H1 (cell line): ENCODE measurements around the gene INPP5F. TPM values are rescaled to one million over a fixed set of nuclear protein-coding genes. Genes with fewer than 3 reads are reported as not detected.

ENCODE experiments used
- RAD21 ChIP-seq, 2 experiments: IDR thresholded peaks in 1 of 2; conservative IDR thresholded peaks in 1 of 2; 2 replicates each; pipeline ENCODE4 v1.6.1; 2011; ENCODE audit warnings: low read depth in 2 of 2, low read length in 2 of 2, improper control_type of control experiment in 1 of 2, inconsistent platforms in 1 of 2, mild to moderate bottlenecking in 1 of 2, moderate library complexity in 1 of 2
- SIX5 ChIP-seq: IDR thresholded peaks from 2 replicates; pipeline ENCODE4 v1.6.1; 2011; ENCODE audit warnings: mild to moderate bottlenecking, low read depth, low read length
- polyA plus RNA-seq, 7 experiments: library from polyadenylated mRNA; depleted of rRNA in 3 of 7; stranded (reverse) in 5 of 7; unstranded in 2 of 7; fragments of >200 nt in 5 of 7; fragments of 200-250 nt in 2 of 7; gene quantifications; 1 replicate in 5 of 7; 2 replicates in 1 of 7; 4 replicates in 1 of 7; pipeline versions ENCODE4 v1.2.1 to v1.2.3, GENCODE V29; 2011 to 2013; ENCODE audit warnings: missing spikeins in 2 of 7, mixed read lengths in 2 of 7
- total RNA-seq: library from RNA; stranded (reverse); fragmentation: NEBNext Ultra II Directional; extraction: Animal tissue kit (Norgen Biotek cat#: 25700); gene quantifications from 2 replicates; pipeline ENCODE4 v1.2.1, GENCODE V29; 2021

The INPP5F gene
- total and polyA plus RNA-seq, 2 of the 8 experiments (the other 6 are each of a cell fraction or from before 2014, with no cell fraction given): 50.1 to 101 TPM

DNA sequence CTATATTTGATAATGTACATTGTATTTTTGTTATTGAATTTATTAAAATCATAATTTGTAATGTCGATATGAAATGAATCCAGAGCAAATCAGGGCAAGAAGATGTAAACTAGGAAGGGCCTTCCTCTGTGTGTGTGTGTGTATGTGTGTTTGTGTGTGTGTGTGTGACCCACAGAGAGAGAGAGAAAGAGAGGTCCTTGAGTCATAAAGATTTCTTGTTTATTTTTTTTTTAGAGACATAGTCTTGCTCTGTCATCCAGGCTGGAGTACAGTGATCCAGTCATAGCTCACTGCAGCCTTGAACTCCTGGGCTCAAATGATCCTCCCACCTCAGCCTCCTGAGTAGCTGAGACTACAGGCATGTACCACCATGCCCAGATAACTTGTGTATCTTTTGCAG, 50.7 kb downstream of the INPP5F start (continued):
- TF ChIP-seq SIX5 (no peak), RAD21 (IDR thresholded peaks at IDR 0.05 in 1 of 2, conservative IDR thresholded peaks at IDR 0.05 in 1 of 2; ENCODE audit: low read depth in 2 of 2, low read length in 2 of 2) (no peak)
- TF ChIP-seq, all 59 proteins: peak for 0
